HG02623 (cell line): ENCODE results near the gene TTLL7.
"Not testable (repeated sequence)": the region's sequence is repeated elsewhere in the genome, so short reads cannot be mapped to it uniquely, and the experiment has no call there.

Experiments used
- ATAC-seq: cut with Tn5 transposase; IDR thresholded peaks from one replicate; pipeline ENCODE4 v1.9.1; 2021; ENCODE audit warnings: moderate library complexity; ENCODE audit not compliant: unreplicated experiment

The TTLL7 gene

DNA sequence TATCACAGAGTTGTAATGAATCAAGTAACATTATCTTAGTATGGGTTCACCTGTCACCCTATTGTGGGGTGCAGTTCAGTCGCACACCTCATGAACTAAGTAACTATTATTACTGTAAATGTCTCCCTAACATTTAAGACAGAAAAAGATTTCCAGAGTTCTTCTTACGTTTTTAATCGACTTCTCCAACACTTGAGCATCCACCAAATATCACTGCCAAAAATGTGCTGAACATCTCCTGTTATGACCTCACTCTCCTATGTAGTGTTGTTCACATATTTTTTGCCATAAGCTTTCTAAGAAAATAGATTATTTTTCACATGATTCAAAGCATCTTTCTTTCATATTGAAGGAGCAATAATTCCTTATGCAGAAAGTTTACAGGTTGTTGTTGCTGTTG, 1.3 kb downstream of the TTLL7 start:
- ATAC-seq, result no peak

DNA sequence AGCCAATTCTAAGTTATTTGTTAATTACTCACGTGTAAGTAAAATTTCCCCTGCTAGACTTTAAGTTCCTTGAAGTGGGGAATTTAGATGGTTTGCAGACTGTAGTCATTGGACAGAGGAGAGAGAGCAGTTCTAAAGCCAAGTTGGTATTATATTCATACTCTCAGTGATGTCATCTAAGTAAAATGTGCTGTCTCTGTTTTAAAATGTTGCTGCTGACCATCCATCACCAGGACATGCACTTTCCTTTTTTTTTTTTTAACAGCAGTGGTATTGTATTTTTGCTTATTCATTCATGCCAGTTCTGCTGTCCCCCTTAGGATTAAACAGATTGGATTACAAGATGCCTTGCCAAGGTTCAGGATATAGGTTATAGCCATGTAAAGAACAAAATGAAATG, 2.3 kb downstream of the TTLL7 start:
- no peak for ATAC-seq

DNA sequence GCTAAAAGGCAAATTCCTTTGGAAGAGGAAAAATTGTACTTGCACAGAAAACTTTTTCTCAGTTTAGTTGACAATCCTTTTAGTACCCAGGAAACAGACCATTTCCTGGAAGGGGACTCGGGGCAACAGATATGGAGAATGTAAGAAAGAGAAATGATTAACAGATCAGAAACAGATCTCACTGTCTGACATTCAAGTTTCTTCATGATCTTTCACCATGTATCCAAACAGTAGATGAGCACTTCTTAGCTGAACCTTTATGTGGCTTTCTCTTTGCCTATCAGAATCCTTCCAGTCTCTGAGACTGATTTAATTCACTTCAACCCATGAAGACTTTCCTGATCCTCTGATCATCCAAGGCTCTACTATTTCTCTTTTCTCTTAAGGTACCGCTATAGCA, 2.7 kb downstream of the TTLL7 start:
- no peak for ATAC-seq

DNA sequence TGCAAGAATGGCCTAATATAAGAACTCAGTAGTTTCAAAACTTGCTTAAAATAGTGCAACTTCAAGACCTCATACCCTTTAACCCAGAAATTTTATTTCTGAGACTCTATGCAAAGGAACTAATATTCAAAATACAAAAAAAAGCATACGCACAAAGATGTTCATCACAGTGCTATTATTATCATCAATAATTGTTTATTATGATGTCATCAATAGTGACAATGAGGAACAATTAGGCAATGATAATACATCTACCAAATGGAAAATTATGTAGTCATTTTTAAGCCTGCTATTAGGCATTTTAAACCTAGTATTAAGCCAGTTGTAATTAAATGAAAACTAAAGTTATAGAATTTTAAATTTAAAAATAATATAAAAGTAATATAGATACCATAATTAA, 3.3 kb downstream of the TTLL7 start:
- no peak for ATAC-seq

DNA sequence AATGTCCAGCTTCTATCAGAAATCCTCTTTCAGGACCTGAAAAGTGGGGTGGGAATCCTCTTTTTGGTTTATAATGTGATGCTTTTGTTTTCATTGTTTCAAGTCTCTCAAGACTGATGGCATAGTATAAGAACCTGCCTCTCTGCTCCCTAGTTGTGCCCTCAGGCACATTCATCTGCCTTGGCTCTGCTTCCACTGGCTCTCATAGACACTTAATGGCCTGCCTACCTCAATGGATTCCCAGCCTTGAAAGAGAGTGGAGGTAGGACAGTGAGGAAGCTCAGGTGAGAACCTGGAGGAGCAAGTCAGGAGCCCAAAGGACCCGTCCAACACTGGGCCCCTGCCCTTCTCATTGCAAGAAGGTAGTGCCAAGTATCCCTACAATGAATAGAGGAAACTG, 4.8 kb downstream of the TTLL7 start:
- ATAC-seq, result no peak

DNA sequence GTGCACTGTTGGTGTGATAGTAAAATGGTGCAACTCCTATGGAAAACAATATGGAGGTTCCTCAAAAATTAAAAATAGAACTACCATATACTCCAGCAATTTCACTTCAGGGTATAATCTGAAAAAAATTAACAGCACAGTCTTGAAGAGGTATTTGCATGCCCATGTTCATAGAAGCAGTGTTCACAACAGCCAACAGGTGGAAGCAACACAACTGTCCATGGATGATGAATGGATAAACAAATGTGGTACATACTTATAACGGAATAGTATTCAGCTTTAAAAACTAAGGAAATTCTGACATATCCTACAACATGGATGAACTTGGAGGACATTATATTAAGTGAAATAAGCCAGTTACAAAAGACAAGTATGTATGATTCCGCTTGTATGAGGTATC, 8.2 kb downstream of the TTLL7 start:
- ATAC-seq, result no peak

DNA sequence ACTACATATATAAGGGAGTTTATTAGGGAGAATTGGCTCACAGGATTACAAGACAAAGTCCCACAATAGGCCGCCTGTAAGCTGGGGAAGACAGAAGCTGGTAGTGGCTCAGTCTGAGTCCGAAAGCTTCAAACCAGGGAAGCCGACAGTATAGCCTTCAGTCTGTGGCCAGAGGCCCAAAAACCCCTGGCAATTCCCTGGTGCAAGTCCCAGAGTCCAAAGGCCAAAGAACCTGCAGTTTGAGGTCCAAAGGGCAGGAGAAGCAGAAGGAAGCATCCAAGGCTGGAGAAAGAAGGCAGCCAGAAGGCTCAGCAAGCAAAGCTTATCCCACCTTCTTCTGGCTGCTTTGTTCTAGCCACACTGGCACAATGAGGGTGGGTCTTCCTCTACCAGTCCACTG, 13.9 kb downstream of the TTLL7 start:
- no peak for ATAC-seq

DNA sequence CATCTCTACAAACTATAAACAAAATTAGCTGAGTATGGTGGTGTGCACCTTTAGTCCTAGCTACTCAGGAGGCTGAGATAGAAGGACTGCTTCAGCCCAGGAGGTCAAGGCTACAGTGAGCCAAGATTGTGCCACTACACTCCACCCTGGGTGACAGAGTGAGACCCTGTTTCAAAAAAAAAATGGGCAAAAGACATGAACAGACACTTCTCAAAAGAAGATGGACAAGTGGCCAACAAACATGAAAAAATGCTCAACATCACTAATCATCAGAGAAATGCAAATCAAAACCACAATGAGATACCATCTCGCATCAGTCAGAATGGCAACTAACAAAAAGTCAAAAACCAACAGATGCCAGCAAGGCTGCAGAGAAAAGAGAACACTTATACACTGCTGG, 15.0 kb downstream of the TTLL7 start:
- not testable (repeated sequence) for ATAC-seq

DNA sequence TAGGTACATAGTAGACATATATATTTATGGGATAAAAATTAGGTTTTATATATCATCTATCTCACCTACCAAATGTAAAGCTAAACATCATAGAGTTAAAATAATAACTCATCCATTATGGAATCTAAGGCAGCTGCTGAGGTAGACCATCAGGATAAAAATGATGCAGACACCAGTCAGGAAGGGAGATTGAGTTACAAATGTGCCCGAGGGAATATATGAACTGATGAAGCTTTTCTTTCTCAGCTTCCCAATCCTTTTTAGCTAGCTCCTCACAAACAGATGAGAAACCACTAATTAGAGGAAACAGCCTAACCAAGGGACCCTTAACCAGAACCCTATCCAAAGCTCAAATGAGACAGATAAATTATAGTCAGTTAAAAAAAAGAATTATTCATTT, 20.9 kb downstream of the TTLL7 start:
- ATAC-seq, result no peak

DNA sequence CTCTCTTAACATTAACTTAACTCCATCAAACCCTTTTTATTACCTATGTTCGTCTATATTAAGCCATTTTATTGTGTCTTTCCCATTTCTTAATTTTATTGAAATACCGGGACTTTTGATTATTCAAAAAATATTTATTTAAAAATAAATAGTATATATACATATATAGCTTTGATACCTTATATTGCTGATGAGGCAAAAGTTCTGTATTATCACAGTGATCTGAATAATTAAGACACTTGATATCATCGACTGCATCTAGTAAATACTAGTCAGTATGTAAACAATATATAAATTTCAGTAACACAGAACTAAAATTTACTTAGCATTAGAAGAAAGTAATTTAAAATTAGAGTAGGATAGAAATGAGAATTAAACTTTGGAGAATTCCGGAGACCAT, 22.0 kb downstream of the TTLL7 start:
- no peak for ATAC-seq

DNA sequence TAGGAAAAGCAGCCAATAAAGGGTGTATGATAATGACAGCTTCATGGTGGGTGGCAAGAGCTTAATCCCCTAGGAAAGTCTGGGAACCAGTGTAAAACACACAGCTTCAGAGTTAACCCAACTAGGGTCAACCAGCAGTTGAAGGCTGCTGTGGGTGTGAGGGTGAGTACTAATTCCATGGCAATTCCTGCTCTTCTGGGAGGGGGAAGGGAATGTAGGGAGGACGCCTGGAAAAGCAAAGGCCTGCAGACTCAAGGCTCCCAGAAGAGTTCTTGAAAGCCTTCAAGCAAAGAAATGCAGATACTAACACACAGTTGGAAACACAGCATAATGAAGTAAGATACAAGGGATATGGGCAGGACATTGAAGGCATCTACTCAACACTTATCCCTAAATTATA, 28.1 kb downstream of the TTLL7 start:
- no peak for ATAC-seq

DNA sequence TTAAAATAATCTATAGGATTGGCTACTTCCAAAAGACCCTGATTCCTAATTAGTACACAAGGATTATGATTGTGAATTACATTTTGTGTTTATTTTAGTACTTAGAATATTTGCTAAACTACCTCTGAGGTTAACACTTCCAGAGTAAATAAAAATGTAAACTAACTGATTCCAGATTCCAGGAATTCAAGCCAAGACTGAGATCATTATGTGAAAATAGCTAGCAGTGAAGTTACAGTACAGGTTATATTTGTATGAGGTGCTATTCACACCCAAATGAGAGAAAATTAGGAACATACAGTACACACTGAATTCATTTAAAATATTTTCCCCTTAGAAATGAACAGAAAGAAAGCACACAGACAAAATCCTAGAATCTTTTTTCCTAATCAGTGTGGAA, 28.8 kb downstream of the TTLL7 start:
- no peak for ATAC-seq

DNA sequence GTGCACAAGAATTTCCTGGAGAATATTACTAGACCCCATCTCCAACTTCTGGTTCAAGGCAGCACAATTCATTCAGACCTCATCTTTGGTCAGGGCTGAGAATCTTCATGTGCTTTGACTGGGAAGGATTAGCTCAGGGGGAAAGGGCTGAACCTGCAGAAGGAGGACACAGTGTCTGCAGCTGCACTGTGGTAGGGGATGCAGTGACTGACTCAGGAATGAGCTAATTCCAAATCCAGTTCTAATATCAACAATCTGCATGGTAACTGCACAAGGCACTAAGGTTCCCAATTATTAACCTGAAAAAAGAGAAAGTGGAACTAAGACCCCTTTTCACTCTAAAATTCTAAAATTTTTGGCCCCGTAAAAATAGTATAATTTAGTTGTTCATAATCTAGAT, 31.6 kb downstream of the TTLL7 start:
- no peak for ATAC-seq

DNA sequence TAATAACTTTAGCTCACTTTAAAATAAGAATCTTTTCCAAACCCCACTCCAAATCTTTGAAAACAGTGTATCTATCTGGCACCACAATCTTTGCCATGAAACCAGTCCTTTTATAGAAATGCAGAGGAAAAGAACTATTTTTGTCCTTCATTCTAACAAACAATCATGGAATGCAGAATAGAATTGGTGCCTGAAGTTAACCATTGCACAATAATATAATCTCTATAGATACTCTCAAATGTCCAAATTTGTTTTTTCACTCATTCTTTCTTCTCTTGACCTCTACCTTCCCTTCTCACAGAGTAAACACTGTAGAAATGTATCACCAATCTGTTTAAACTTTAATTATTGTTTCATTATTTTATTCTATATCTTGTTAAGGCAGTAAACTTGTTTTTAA, 34.8 kb downstream of the TTLL7 start:
- no peak for ATAC-seq

DNA sequence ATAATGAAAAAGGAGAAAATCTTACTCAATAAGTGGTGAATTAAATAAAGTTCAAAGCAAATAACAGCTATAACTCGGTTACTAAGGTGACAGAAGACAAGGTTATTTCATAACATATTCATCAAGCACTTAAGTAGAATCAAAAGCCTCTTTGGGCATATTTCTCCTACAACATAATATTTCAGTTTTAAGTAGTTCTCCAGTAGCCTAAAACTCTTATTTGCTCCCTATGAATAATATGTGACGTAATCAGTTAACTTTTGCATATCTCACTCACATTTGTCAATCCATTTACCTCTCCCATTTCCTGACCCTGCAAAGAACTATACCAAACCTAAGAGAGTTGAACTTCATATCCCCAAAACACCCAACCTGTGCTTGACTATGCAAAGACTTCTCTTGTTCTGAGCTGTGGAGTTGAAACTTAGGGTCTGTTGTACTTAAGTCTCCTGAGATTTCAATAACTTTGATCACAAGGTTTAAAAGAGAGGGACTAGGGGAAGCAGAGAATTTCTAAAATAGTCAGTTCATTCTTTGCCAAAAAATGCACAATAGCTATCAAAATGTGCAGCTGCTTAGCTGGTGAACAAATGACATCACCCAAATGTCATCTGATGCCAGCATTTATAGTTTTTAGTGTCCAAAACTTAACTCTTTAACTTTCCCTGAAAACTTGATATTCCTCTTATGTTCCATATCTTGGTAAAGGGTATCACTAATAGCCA, 37.2 kb downstream of the TTLL7 start:
- ATAC-seq, result no peak

DNA sequence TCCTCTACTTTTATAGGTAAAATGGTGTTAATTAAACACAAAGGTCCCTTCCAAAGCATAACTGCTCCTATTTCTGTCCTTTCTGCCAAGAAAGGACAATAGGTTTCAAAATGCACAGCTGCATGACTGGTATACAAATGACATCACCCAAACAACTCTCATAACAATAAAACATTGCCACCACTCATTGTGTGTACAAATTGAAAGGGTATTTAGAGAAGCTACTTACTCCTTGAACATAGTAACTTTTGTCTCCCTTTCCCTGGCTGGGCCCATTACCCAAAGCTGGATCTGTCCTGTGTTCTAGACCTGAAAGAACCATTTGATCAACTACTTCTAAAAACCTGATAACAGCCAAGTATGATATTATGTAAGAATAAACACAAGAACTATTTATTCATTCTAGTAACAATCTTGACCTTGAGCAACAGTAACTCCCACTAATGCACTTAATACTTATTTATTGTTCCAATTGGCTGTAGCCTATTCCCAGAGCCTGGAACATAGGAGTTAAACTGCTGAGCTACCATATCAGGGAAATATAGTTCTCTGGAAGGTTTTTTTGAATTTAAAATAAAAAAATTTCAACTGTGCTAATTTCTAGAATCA, 38.2 kb downstream of the TTLL7 start:
- no peak for ATAC-seq

DNA sequence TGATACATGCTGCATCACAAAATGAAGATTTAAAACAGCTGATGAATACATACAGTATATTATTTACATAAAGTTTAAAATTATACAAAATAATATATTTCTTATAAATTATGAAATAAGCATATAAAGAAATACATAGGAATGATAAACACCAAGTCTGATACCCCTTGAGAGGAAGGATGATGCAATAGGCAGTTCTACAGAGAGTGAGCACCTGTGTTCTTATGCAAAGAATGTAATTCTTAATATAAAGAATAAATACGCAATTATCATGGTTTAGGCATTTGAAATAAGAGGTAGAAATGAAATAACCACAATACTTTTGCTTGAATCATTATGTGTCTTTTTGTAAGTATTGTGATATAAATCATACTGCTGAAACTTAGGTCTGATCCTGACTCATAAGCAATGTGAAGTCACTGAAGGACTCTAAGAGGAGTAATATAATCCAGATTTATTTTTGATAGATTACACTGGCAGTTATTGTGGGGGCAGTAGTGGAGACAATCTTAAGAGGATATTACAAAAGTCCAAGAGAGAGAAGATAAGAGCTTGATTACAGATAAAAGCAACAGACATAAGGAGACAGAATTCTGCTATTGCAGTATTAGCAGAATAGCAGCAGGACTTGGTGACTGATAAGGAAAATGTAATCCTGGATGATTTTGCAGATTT, 39.0 kb downstream of the TTLL7 start:
- ATAC-seq, result no peak

DNA sequence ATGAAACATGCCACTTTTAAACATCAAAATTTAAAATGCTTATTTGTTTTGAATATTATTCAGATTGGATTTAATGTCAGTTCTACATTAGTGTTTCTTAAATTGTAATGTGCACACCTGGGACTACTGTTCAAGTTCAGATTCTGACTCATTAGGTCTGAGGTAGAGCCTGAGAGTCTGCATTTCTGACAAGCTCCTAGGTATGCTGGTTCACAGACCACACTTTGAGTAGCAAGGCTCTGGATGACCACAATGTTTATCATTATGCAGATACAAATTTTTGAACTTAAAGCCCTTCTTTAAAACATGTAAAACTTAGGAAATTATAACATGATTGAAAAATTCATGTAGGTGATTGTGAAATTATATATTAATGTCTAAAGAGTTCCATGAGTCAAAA, 40.2 kb downstream of the TTLL7 start:
- ATAC-seq, result no peak

DNA sequence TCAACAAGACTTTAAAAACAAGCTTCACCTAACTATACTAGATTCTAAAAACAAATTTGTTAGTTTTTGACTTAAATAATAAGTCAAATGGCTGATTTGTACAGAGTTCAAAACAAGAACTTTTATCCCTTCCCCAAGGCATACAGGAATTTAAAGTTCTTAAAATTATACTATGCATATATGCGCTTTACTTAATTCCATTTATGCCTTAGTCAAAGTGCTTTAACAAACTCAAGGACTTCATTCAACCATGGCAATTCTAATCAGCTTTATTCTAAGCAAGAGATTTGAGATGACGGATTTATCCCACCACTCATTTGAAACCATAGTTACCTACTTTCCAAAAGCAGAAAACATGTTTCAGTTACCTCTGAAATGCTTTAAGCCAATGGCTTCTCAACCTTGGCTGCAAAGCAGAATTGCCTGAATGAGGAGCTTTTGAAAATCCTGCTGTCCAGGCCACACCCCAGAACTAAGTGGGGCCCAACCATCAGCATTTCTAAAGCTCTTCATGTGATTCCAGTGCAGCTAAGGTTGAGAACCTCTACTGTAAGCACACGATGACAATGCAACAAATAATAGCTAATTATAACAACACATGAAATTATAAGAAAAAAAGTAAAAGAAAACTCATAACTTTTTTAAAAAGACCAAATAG, 44.6 kb downstream of the TTLL7 start:
- ATAC-seq, result no peak

DNA sequence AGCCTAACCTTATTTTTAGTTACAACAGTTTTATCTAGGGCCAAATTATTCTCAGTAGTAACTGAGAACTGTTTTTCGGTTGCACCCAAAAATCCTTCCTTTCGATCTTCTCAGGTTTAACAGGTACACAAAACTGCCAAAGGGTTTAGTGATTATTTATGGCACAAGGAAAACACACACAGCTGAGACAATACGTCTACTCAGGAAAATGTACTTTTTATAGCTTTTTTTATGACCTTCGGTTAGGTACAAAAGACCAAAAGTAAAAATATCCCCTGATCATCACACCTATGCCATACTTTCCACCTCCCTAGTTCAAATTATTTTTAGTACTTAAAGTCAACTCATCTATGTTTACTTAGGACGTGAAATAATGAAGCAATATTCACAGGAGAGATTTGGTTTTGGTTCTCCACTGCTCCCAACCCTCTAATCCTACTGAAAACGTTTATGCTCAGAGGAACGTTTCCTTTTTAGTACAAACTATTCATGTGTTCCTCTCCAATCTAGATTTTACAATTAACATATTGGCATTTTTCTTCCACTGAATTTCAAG, 48.7 kb downstream of the TTLL7 start:
- no peak for ATAC-seq

DNA sequence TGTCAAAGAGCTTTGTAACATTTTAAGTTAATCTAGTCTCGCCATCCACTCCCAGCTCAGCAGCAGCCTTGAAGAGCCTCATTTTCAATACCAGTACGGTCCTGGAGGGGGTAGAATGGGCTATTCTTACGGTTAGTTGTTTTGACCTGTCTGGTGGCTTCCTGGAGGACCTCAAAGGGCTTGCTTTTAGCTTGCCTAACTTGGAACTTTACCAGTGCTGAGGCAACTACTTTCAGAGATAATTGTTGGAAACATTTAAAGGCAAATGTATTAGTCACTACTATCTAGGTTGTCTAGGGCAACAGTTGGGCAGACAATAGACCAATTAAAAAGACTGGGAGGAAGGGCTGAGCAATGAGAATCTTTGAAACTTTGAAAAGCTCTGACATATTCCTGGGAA, 56.0 kb downstream of the TTLL7 start:
- ATAC-seq, result no peak

DNA sequence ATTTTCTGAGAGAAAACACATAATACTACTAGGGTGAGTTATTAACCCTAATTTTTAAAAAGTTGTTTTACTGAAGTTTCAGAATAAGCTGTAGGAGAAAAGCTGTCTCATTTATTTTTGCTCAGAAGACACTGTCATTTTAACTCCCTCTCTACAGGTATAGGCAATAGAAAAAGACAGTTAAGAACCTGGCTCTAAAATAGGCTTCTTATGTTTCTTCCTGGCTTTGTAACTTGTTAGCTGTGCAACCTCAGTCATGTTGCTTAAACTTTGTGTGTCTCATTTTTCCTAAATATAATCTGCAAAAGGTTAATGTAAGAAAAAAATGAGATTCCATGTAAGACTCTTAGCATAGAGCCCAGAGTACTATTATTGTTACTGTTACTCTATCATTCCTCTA, 64.4 kb downstream of the TTLL7 start:
- no peak for ATAC-seq
